AG09319 (cell line): Measurements from ENCODE around the gene GRAMD1B.

ENCODE experiments used
- DNase-seq: peaks from one replicate; pipeline ENCODE4 v3.0.0-alpha.2; 2010; ENCODE audit warnings: low read depth; ENCODE audit errors: extremely low read depth
- CTCF ChIP-seq: IDR thresholded peaks from 2 replicates; pipeline ENCODE4 v1.5.1; 2011; ENCODE audit warnings: low read depth, mild to moderate bottlenecking, inconsistent platforms, low read length, moderate library complexity

The GRAMD1B gene

GRCh38 chr11:123434911-123435310 lies 4.8 kb downstream of the GRAMD1B start:
- DNase-seq = no peak
- TF ChIP-seq CTCF = no peak

- DNase-seq = no peak
- no peak for TF ChIP-seq CTCF
These were observed 7.3 kb downstream of the GRAMD1B start for GRCh38 chr11:123437236-123437979.

GRCh38 chr11:123438131-123438627 lies 8.1 kb downstream of the GRAMD1B start:
- DNase-seq = no peak
- no peak for TF ChIP-seq CTCF

- no peak for DNase-seq
- TF ChIP-seq CTCF = no peak
These were observed 9.5 kb downstream of the GRAMD1B start for GRCh38 chr11:123439616-123440015.

- DNase-seq = no peak
- no peak for TF ChIP-seq CTCF
These were observed 11.1 kb downstream of the GRAMD1B start for GRCh38 chr11:123441161-123441560.

GRCh38 chr11:123443851-123444623 lies 14.0 kb downstream of the GRAMD1B start:
- no peak for TF ChIP-seq CTCF

GRCh38 chr11:123448823-123449222 lies 18.8 kb downstream of the GRAMD1B start:
- no peak for DNase-seq
- TF ChIP-seq CTCF = no peak

More at GRCh38 chr11:123443851-123444623, 14.0 kb downstream of the GRAMD1B start:
- DNase-seq = no peak
